Measurements from ENCODE around the gene SPATA3. TPM values are rescaled to one million over a fixed set of nuclear protein-coding genes. Genes with fewer than 3 reads are reported as not detected.

SPATA3 gene
- total RNA-seq, result not detected
- polyA plus RNA-seq, result not detected
- long read RNA-seq, donor 1, result 0 reads
- long read RNA-seq, donor 2, result 0 reads

- WGBS, 2 donors, result 90% methylated on average over 9 of the region's 9 CpGs
- no peaks in the 10 kb centered on the region for H3K4me1 ChIP-seq (ENCODE audit: control insufficient read depth in 1 of 2, insufficient read depth in 2 of 2, low read length in 2 of 2)
- H3K27me3 ChIP-seq (ENCODE audit: control insufficient read depth in 1 of 2, insufficient read depth in 2 of 2, low read length in 1 of 2), result no peaks in the 10 kb centered on the region
- H3K36me3 ChIP-seq (ENCODE audit: control insufficient read depth in 1 of 2, insufficient read depth in 2 of 2, low read length in 1 of 2), result no peaks in the 10 kb centered on the region
- intact Hi-C loops (cut with DNase I), result no loop called here
- H3K9me3 ChIP-seq (ENCODE audit: control insufficient read depth, low read length), result no peaks in the 10 kb centered on the region
- H3K4me3 ChIP-seq (ENCODE audit: low read length in 2 of 2), result no peak within 1 kb of the TSS
- H3K27ac ChIP-seq (ENCODE audit: low read depth in 1 of 2, low read length in 2 of 2), result no peak within 1 kb of the TSS
- DNase-seq, result no peak
- no peak for ATAC-seq (ENCODE audit: low FRiP score)
These were observed at the start of gene SPATA3 for GRCh38 chr2:230995821-230996220. SPATA3 (plus strand) TSS chr2:230996121; CDS start chr2:230996234, 113 bp downstream.

DNA sequence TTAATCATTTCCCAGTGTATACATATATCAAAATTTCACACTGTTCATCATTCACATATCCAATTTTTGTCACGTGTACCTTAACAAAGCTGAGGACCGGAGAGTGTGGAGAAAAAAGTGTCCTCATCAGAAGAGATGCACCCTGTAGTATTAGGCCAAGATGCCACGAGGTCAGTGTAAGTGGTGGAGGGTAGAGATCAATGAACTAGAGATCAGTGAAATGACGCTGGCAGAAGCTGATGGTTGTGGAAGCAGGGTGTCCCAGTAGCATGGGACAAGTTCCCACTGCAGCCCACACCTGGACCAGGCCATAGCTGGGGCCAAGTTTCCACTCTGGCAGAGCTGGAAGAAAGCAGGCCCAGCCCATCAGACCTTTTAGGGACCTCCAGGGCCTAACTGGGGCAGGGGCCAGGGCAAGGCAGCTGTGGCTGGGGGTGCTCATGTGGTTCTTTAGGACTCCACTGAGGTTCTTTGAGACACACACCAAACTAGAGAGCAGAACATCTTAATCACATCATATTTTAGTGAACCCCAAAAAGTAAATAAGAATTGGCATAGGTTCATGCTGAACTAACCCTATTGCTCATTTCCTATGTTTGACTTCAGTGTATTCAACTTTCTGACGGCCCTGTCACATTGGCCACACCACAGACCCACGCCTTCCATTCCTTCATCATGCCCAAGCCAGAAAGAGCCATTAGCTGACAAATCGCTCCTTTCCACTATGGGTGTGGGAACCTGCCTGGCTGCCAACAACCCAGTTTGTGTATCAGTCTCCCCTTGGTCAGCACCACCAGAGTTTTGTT is 49.3 kb upstream of the SPATA3 start:
- 85 to 91% methylated on average over 7 of the region's 7 CpGs for WGBS, 2 donors
- Histone ChIP-seq H3K4me1 (ENCODE audit: control insufficient read depth in 1 of 2, insufficient read depth in 2 of 2, low read length in 2 of 2) (no peaks in the 10 kb centered on the region), H3K9me3 (ENCODE audit: control insufficient read depth, low read length) (no peaks in the 10 kb centered on the region), H3K27ac (ENCODE audit: low read depth in 1 of 2, low read length in 2 of 2) (no peak overlapping the region), H3K27me3 (ENCODE audit: control insufficient read depth in 1 of 2, insufficient read depth in 2 of 2, low read length in 1 of 2) (no peaks in the 10 kb centered on the region), H3K4me3 (ENCODE audit: low read length in 2 of 2) (no peak overlapping the region), H3K36me3 (ENCODE audit: control insufficient read depth in 1 of 2, insufficient read depth in 2 of 2, low read length in 1 of 2) (no peaks in the 10 kb centered on the region)
- intact Hi-C loops (cut with DNase I), result no loop called here
- DNase-seq, result peak in 1 of 2 donors; percentile 55
- ATAC-seq (ENCODE audit: low FRiP score), result no peak

DNA sequence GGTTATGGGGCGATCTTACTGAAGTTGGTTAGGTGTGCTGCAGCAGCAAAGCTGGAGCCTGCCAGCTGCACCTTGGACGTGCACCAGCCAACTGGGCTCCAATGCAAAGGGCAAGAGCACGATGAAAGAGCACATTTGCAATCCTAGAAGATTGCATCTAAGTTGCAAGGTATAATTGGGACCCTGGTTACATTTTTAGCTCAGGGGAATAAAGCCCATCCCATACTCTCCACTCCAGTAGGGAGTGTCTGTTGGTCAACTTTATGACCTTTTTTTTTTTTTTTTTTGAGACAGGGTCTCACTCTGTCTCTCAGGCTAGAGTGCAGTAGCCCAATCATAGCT is 48.7 kb upstream of the SPATA3 start:
- no peaks in the 10 kb centered on the region for H3K4me1 ChIP-seq (ENCODE audit: control insufficient read depth in 1 of 2, insufficient read depth in 2 of 2, low read length in 2 of 2)
- DNase-seq, result no peak
- no peak overlapping the region for H3K4me3 ChIP-seq (ENCODE audit: low read length in 2 of 2)
- H3K27ac ChIP-seq (ENCODE audit: low read depth in 1 of 2, low read length in 2 of 2), result no peak overlapping the region
- intact Hi-C loops (cut with DNase I), result no loop called here
- 86 to 93% methylated on average over 3 of the region's 3 CpGs for WGBS, 2 donors
- no peaks in the 10 kb centered on the region for H3K36me3 ChIP-seq (ENCODE audit: control insufficient read depth in 1 of 2, insufficient read depth in 2 of 2, low read length in 1 of 2)
- no peak for ATAC-seq (ENCODE audit: low FRiP score)
- no peaks in the 10 kb centered on the region for H3K9me3 ChIP-seq (ENCODE audit: control insufficient read depth, low read length)
- no peaks in the 10 kb centered on the region for H3K27me3 ChIP-seq (ENCODE audit: control insufficient read depth in 1 of 2, insufficient read depth in 2 of 2, low read length in 1 of 2)

- DNase-seq (no peak), ATAC-seq (ENCODE audit: low FRiP score) (no peak)
- no peaks in the 10 kb centered on the region for H3K36me3 ChIP-seq (ENCODE audit: control insufficient read depth in 1 of 2, insufficient read depth in 2 of 2, low read length in 1 of 2)
- H3K4me1 ChIP-seq (ENCODE audit: control insufficient read depth in 1 of 2, insufficient read depth in 2 of 2, low read length in 2 of 2), result no peaks in the 10 kb centered on the region
- intact Hi-C loops (cut with DNase I), result no loop called here
- 87 to 91% methylated on average over 10 of the region's 10 CpGs for WGBS, 2 donors
- H3K4me3 ChIP-seq (ENCODE audit: low read length in 2 of 2), result no peak overlapping the region
- no peaks in the 10 kb centered on the region for H3K27me3 ChIP-seq (ENCODE audit: control insufficient read depth in 1 of 2, insufficient read depth in 2 of 2, low read length in 1 of 2)
- H3K9me3 ChIP-seq (ENCODE audit: control insufficient read depth, low read length), result no peaks in the 10 kb centered on the region
- no peak overlapping the region for H3K27ac ChIP-seq (ENCODE audit: low read depth in 1 of 2, low read length in 2 of 2)
These were observed 48.0 kb upstream of the SPATA3 start for GRCh38 chr2:230947908-230948365.

DNA sequence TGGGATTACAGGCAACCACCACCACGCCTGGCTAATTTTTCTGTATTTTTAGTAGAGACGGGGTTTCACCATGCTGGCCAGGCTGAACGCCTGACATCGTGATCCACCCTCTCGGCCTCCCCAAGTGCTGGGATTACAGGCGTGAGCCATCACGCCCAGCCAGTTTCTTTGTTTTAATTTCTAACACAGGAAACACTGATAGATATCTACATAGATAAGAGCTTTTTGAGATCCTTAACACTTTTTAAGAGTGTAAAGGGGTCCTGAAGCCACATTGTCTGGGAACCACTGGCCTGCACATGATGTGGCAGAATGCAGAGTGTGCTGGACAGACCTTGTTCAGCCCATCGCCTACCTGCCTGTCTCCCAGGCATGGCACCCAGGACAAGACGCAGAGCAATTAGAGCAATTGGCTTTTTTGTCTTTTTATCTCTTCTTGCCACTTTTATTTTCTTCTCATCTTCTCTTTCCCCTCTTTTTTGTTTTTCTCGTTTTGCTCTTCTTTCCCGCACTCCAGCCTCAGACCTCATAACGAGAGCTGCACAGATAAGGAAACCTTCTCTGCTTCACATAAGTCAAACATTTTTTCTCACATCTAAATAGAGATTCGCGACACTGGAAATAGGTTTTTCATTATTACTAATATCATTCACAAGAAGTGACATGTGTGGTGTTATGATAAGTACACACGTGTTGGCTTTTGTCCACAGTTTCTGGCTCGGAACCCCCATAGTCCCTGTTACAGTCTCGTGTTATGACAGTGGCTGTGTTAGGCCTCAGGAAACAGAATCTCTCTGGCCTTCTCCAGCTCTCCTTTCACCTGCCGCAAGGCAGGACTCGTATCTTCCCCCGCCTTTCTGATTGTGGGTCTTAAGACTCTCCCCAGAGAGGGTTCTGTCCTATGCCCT is 45.7 kb upstream of the SPATA3 start:
- intact Hi-C loops (cut with DNase I), result no loop called here

DNA sequence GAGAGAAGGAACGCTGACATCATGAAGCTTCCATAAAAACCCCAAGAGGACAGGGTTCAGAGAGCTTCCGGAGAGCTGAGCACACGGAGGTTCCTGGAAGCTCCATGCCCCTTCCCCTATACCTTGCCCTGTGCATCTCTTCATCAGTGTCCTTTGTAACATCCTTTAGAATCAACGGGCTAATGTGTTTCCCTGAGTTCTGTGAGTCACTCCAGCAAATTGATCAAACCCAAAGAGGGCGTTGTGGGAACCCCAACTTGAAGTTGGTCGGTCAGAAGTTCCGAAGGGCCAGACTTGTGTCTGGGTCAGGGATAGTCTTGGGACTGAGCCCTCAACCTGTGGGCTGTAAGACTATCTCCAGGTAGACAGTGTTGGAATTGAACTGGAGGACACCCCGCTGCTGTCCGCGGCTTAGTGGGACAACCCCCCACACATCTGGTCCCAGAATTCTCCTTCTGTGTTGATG is 45.0 kb upstream of the SPATA3 start:
- Histone ChIP-seq H3K4me1 (ENCODE audit: control insufficient read depth in 1 of 2, insufficient read depth in 2 of 2, low read length in 2 of 2) (no peaks in the 10 kb centered on the region), H3K36me3 (ENCODE audit: control insufficient read depth in 1 of 2, insufficient read depth in 2 of 2, low read length in 1 of 2) (no peaks in the 10 kb centered on the region), H3K4me3 (ENCODE audit: low read length in 2 of 2) (no peak overlapping the region), H3K27ac (ENCODE audit: low read depth in 1 of 2, low read length in 2 of 2) (no peak overlapping the region), H3K27me3 (ENCODE audit: control insufficient read depth in 1 of 2, insufficient read depth in 2 of 2, low read length in 1 of 2) (no peaks in the 10 kb centered on the region), H3K9me3 (ENCODE audit: control insufficient read depth, low read length) (no peaks in the 10 kb centered on the region)
- ATAC-seq (ENCODE audit: low FRiP score) (no peak), DNase-seq (no peak)
- intact Hi-C loops (cut with DNase I), result no loop called here
- 90 to 92% methylated on average over 10 of the region's 10 CpGs for WGBS, 2 donors

More for the DNA sequence above, 45.7 kb upstream of the SPATA3 start:
- no peak overlapping the region for H3K27ac ChIP-seq (ENCODE audit: low read depth in 1 of 2, low read length in 2 of 2)
- H3K4me3 ChIP-seq (ENCODE audit: low read length in 2 of 2), result no peak overlapping the region
- no peak for ATAC-seq (ENCODE audit: low FRiP score)
- no peaks in the 10 kb centered on the region for H3K27me3 ChIP-seq (ENCODE audit: control insufficient read depth in 1 of 2, insufficient read depth in 2 of 2, low read length in 1 of 2)
- H3K9me3 ChIP-seq (ENCODE audit: control insufficient read depth, low read length), result no peaks in the 10 kb centered on the region
- 88% methylated on average over 20 of the region's 20 CpGs for WGBS, 2 donors
- no peaks in the 10 kb centered on the region for H3K4me1 ChIP-seq (ENCODE audit: control insufficient read depth in 1 of 2, insufficient read depth in 2 of 2, low read length in 2 of 2)
- no peaks in the 10 kb centered on the region for H3K36me3 ChIP-seq (ENCODE audit: control insufficient read depth in 1 of 2, insufficient read depth in 2 of 2, low read length in 1 of 2)
- no peak for DNase-seq

DNA sequence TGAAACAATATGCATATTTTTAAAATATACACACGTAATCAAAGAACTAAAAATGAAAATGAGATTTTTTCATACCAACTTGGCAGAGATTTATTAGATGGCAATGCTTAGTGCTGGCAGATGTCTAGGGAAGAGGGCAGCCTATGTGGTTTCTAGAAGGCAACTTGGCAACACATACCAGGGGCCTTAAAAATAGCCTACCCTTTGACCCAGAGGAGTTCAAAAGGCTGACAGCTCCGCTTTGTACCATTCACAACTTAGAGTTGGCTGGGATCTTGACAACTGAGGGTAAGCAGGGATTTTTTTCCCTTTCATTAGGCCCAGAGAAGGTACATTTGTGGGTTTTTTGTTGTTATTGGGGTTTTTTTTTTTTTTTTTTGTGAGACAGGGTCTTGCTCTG is 44.5 kb upstream of the SPATA3 start:
- H3K4me3 ChIP-seq (ENCODE audit: low read length in 2 of 2), result no peak overlapping the region
- no peaks in the 10 kb centered on the region for H3K4me1 ChIP-seq (ENCODE audit: control insufficient read depth in 1 of 2, insufficient read depth in 2 of 2, low read length in 2 of 2)
- no peaks in the 10 kb centered on the region for H3K27me3 ChIP-seq (ENCODE audit: control insufficient read depth in 1 of 2, insufficient read depth in 2 of 2, low read length in 1 of 2)
- no peak for DNase-seq
- 57 to 61% methylated on average over 2 of the region's 2 CpGs for WGBS, 2 donors
- no peaks in the 10 kb centered on the region for H3K9me3 ChIP-seq (ENCODE audit: control insufficient read depth, low read length)
- intact Hi-C loops (cut with DNase I), result no loop called here
- no peaks in the 10 kb centered on the region for H3K36me3 ChIP-seq (ENCODE audit: control insufficient read depth in 1 of 2, insufficient read depth in 2 of 2, low read length in 1 of 2)
- ATAC-seq (ENCODE audit: low FRiP score), result no peak
- H3K27ac ChIP-seq (ENCODE audit: low read depth in 1 of 2, low read length in 2 of 2), result no peak overlapping the region

DNA sequence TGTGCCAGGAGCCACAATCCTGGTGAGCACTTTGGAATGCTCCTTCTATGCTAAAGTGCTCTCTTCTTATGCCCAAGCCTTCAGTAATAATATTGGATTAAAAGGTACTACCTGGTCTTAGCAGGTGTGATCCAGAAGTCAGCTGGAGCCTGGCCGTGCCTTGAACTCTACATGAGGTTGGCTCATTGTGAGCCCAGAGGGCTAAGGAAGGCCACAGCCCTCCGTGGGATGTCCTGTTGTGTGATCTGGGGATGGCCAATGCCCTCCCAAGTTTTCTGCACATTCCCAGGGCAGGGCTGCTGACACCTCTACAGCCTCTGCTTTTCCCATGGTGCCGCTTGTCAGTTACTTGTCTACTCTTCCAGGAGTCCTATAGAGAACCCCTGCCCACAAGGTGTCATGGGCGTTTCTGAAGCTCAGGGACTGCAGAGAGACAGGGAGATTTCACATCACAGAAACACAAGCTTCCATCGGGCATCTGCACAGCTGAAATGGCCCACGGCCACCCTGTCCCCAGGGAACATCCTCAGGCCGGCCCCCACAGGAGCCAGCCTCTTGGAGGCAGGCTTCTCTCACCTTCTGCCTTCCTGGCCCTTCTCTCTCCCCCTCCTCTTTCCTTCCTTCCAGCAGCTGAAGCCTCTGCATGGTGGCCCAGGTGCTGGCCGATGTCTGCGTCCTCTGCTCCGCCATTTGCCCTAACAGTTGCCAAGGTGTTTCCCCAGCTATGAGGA is 43.5 kb upstream of the SPATA3 start:
- Histone ChIP-seq H3K36me3 (ENCODE audit: control insufficient read depth in 1 of 2, insufficient read depth in 2 of 2, low read length in 1 of 2) (no peaks in the 10 kb centered on the region), H3K4me1 (ENCODE audit: control insufficient read depth in 1 of 2, insufficient read depth in 2 of 2, low read length in 2 of 2) (no peaks in the 10 kb centered on the region), H3K27me3 (ENCODE audit: control insufficient read depth in 1 of 2, insufficient read depth in 2 of 2, low read length in 1 of 2) (no peaks in the 10 kb centered on the region), H3K4me3 (ENCODE audit: low read length in 2 of 2) (no peak overlapping the region), H3K9me3 (ENCODE audit: control insufficient read depth, low read length) (no peaks in the 10 kb centered on the region), H3K27ac (ENCODE audit: low read depth in 1 of 2, low read length in 2 of 2) (no peak overlapping the region)
- no peak for ATAC-seq (ENCODE audit: low FRiP score)
- peak in 1 of 2 donors; percentile 54 for DNase-seq
- WGBS, 2 donors, result 91 to 95% methylated on average over 10 of the region's 10 CpGs
- intact Hi-C loops (cut with DNase I), result no loop called here

All from aorta (tissue), 5 donors.